WTC11 (cell line): ENCODE measurements around the gene WDFY4. TPM values are rescaled to one million over a fixed set of nuclear protein-coding genes. Genes with fewer than 3 reads are reported as not detected.

Experiments
- ATAC-seq: fragments of 200-7000 bp; cut with Tn5 transposase; 2 replicates; pipeline ENCODE4 v1.10.0; 2021; ENCODE audit warnings: mild to moderate bottlenecking, moderate library complexity
- CTCF ChIA-PET: fragments of 300-600 bp; sonication (Branson Sonifier 250); formaldehyde crosslinking; loops from one replicate; lab custom pipeline; 2021; ENCODE audit warnings: antibody characterized with exemption; lab: Charles Lee
- POLR2A ChIA-PET: fragments of 350-600 bp; sonication (Branson Sonifier 250); formaldehyde crosslinking; loops from one replicate; lab custom pipeline; 2021; ENCODE audit warnings: antibody characterized with exemption; lab: Charles Lee
- DNase-seq: peaks from one replicate; pipeline ENCODE4 v3.0.0; 2021; ENCODE audit warnings: low spot score
- H3K27ac Mint-ChIP-seq: 2 replicates; pipeline ENCODE4 v1.8.0; 2021; ENCODE audit warnings: mixed read lengths
- H3K27me3 Mint-ChIP-seq: 2 replicates; pipeline ENCODE4 v1.8.0; 2021; ENCODE audit warnings: low read depth, mild to moderate bottlenecking, moderate library complexity, mixed read lengths
- H3K36me3 Mint-ChIP-seq: 2 replicates; pipeline ENCODE4 v1.8.0; 2021; ENCODE audit warnings: mixed read lengths
- H3K4me1 Mint-ChIP-seq: 2 replicates; pipeline ENCODE4 v1.8.0; 2022; ENCODE audit warnings: mixed read lengths
- H3K4me3 Mint-ChIP-seq: 2 replicates; pipeline ENCODE4 v1.8.0; 2021; ENCODE audit warnings: mild to moderate bottlenecking, moderate library complexity, mixed read lengths
- H3K9me3 Mint-ChIP-seq: 2 replicates; pipeline ENCODE4 v1.8.0; 2021; ENCODE audit warnings: mixed read lengths
- CDX4 ChIP-seq: fragments of 250-450 bp; sonication (Bioruptor Pico); IDR thresholded peaks from 2 replicates; pipeline ENCODE4 v1.9.0; 2021; ENCODE audit warnings: moderate library complexity, mild to moderate bottlenecking, inconsistent platforms, borderline replicate concordance
- FOXP1 ChIP-seq: sonication (generic); formaldehyde crosslinking; IDR thresholded peaks from 2 replicates; pipeline ENCODE4 v1.8.0; 2022; ENCODE audit warnings: missing genetic modification reagents, mild to moderate bottlenecking, moderate library complexity, borderline replicate concordance
- GABPB1 ChIP-seq: sonication (generic); formaldehyde crosslinking; IDR thresholded peaks from 2 replicates; pipeline ENCODE4 v1.8.1; 2023; ENCODE audit warnings: mild to moderate bottlenecking, missing genetic modification reagents
- GTF2I ChIP-seq: fragments of 250-450 bp; sonication (Bioruptor Pico); conservative IDR thresholded peaks from 2 replicates; pipeline ENCODE4 v1.4.0; 2021; ENCODE audit warnings: mild to moderate bottlenecking
- JAZF1 ChIP-seq: fragments of 250-450 bp; sonication (Bioruptor Pico); IDR thresholded peaks from 2 replicates; pipeline ENCODE4 v1.9.0; 2021; ENCODE audit warnings: moderate library complexity, mild to moderate bottlenecking, inconsistent platforms
- MAX ChIP-seq: sonication (generic); formaldehyde crosslinking; IDR thresholded peaks from 2 replicates; pipeline ENCODE4 v1.8.0; 2022; ENCODE audit warnings: mild to moderate bottlenecking, missing genetic modification reagents
- NFATC4 ChIP-seq: fragments of 250-450 bp; sonication (Bioruptor Pico); IDR thresholded peaks from 2 replicates; pipeline ENCODE4 v1.9.0; 2021; ENCODE audit warnings: mild to moderate bottlenecking
- NFYB ChIP-seq: sonication (generic); formaldehyde crosslinking; conservative IDR thresholded peaks from 2 replicates; pipeline ENCODE4 v1.8.0; 2022; ENCODE audit warnings: low read depth, missing genetic modification reagents
- NR1H2 ChIP-seq: sonication (generic); formaldehyde crosslinking; IDR thresholded peaks from 2 replicates; pipeline ENCODE4 v1.9.0; 2021; ENCODE audit warnings: mild to moderate bottlenecking, moderate library complexity, missing genetic modification reagents
- SOX15 ChIP-seq: fragments of 250-450 bp; sonication (Bioruptor Pico); IDR thresholded peaks from 2 replicates; pipeline ENCODE4 v1.9.0; 2021; ENCODE audit warnings: mild to moderate bottlenecking
- TCF7 ChIP-seq: sonication (generic); formaldehyde crosslinking; IDR thresholded peaks from 2 replicates; pipeline ENCODE4 v1.8.0; 2022; ENCODE audit warnings: mild to moderate bottlenecking, low read depth, missing genetic modification reagents, moderate library complexity
- TEAD1 ChIP-seq: sonication (generic); formaldehyde crosslinking; IDR thresholded peaks from 2 replicates; pipeline ENCODE4 v1.8.0; 2022; ENCODE audit warnings: mild to moderate bottlenecking, missing genetic modification reagents
- ZNF219 ChIP-seq: sonication (generic); formaldehyde crosslinking; IDR thresholded peaks from 2 replicates; pipeline ENCODE4 v1.8.0; 2023; ENCODE audit warnings: missing genetic modification reagents, mild to moderate bottlenecking, borderline replicate concordance
- ZNF396 ChIP-seq: fragments of 250-450 bp; sonication (Bioruptor Pico); IDR thresholded peaks from 2 replicates; pipeline ENCODE4 v1.8.0; 2021; ENCODE audit warnings: mild to moderate bottlenecking, moderate library complexity, borderline replicate concordance
- ZNF416 ChIP-seq: fragments of 250-450 bp; sonication (Bioruptor Pico); IDR thresholded peaks from 2 replicates; pipeline ENCODE4 v1.9.0; 2021; ENCODE audit warnings: mild to moderate bottlenecking, inconsistent platforms
- ZNF423 ChIP-seq: fragments of 250-450 bp; sonication (Bioruptor Pico); IDR thresholded peaks from 2 replicates; pipeline ENCODE4 v2.1.2; 2022; ENCODE audit warnings: mild to moderate bottlenecking, moderate library complexity
- total RNA-seq: library from RNA; stranded (reverse); gene quantifications from 3 replicates; pipeline ENCODE4 v1.2.3, GENCODE V29; 2021
- TF ChIP-seq, protein P1 (sequence below): sonication (generic); formaldehyde crosslinking; IDR thresholded peaks from 2 replicates; pipeline ENCODE4 v1.8.0; 2022; ENCODE audit warnings: mild to moderate bottlenecking, missing genetic modification reagents
- TF ChIP-seq, protein P2 (sequence below): sonication (generic); formaldehyde crosslinking; IDR thresholded peaks from 2 replicates; pipeline ENCODE4 v1.8.1; 2023; ENCODE audit warnings: mild to moderate bottlenecking, moderate library complexity, missing genetic modification reagents
- TF ChIP-seq, protein P3 (sequence below): sonication (generic); formaldehyde crosslinking; IDR thresholded peaks from 2 replicates; pipeline ENCODE4 v1.8.0; 2022; ENCODE audit warnings: mild to moderate bottlenecking, missing genetic modification reagents
- TF ChIP-seq, protein P4 (sequence below): sonication (generic); formaldehyde crosslinking; IDR thresholded peaks from 2 replicates; pipeline ENCODE4 v1.8.1; 2023; ENCODE audit warnings: mild to moderate bottlenecking, missing genetic modification reagents, borderline replicate concordance
- TF ChIP-seq, protein P5 (sequence below): sonication (generic); formaldehyde crosslinking; IDR thresholded peaks from 2 replicates; pipeline ENCODE4 v1.8.1; 2022; ENCODE audit warnings: missing genetic modification reagents, borderline replicate concordance
- TF ChIP-seq, protein P6 (sequence below): sonication (generic); formaldehyde crosslinking; conservative IDR thresholded peaks from 2 replicates; pipeline ENCODE4 v1.8.1; 2022; ENCODE audit warnings: mild to moderate bottlenecking, missing genetic modification reagents

The WDFY4 gene
- total RNA-seq, 1 experiment from 2014 or later = 0.13 TPM

GRCh38 chr10:48938281-48938680 is 253.6 kb downstream of the WDFY4 start:
- H3K27me3 Mint-ChIP-seq = no peaks in the 10 kb centered on the region
- peaks cover 6% of the 10 kb centered on the region for H3K4me1 Mint-ChIP-seq
- CTCF ChIA-PET = interaction anchor here (1.2 kb wide), 1 partner anchor 280 kb away, joined by 5 read pairs; no protein-coding TSS in a partner anchor
- TF ChIP-seq NFYB (CRISPR knock-in tag) = no peak
- TF ChIP-seq, protein P1, sequence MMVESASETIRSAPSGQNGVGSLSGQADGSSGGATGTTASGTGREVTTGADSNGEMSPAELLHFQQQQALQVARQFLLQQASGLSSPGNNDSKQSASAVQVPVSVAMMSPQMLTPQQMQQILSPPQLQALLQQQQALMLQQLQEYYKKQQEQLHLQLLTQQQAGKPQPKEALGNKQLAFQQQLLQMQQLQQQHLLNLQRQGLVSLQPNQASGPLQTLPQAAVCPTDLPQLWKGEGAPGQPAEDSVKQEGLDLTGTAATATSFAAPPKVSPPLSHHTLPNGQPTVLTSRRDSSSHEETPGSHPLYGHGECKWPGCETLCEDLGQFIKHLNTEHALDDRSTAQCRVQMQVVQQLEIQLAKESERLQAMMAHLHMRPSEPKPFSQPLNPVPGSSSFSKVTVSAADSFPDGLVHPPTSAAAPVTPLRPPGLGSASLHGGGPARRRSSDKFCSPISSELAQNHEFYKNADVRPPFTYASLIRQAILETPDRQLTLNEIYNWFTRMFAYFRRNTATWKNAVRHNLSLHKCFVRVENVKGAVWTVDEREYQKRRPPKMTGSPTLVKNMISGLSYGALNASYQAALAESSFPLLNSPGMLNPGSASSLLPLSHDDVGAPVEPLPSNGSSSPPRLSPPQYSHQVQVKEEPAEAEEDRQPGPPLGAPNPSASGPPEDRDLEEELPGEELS = no peak
- no peak for TF ChIP-seq ZNF219 (CRISPR knock-in tag)
- TF ChIP-seq, protein P2, sequence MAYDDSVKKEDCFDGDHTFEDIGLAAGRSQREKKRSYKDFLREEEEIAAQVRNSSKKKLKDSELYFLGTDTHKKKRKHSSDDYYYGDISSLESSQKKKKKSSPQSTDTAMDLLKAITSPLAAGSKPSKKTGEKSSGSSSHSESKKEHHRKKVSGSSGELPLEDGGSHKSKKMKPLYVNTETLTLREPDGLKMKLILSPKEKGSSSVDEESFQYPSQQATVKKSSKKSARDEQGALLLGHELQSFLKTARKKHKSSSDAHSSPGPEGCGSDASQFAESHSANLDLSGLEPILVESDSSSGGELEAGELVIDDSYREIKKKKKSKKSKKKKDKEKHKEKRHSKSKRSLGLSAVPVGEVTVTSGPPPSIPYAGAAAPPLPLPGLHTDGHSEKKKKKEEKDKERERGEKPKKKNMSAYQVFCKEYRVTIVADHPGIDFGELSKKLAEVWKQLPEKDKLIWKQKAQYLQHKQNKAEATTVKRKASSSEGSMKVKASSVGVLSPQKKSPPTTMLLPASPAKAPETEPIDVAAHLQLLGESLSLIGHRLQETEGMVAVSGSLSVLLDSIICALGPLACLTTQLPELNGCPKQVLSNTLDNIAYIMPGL (CRISPR knock-in tag) = no peak
- no peak for TF ChIP-seq JAZF1 (CRISPR knock-in tag)
- TF ChIP-seq ZNF396 (CRISPR knock-in tag) = no peak
- TF ChIP-seq ZNF423 (CRISPR knock-in tag) = no peak
- TF ChIP-seq MAX (CRISPR knock-in tag) = no peak
- no peak for TF ChIP-seq NR1H2
- TF ChIP-seq TEAD1 (CRISPR knock-in tag) = no peak
- no peak for TF ChIP-seq FOXP1
- TF ChIP-seq, protein P3, sequence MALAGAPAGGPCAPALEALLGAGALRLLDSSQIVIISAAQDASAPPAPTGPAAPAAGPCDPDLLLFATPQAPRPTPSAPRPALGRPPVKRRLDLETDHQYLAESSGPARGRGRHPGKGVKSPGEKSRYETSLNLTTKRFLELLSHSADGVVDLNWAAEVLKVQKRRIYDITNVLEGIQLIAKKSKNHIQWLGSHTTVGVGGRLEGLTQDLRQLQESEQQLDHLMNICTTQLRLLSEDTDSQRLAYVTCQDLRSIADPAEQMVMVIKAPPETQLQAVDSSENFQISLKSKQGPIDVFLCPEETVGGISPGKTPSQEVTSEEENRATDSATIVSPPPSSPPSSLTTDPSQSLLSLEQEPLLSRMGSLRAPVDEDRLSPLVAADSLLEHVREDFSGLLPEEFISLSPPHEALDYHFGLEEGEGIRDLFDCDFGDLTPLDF (CRISPR knock-in tag) = no peak
- no peak for TF ChIP-seq GABPB1 (CRISPR knock-in tag)
- ATAC-seq (no peak), DNase-seq (no peak)
- H3K4me3 Mint-ChIP-seq = no peak overlapping the region
- POLR2A ChIA-PET = no interaction called here
- no peaks in the 10 kb centered on the region for H3K36me3 Mint-ChIP-seq
- H3K27ac Mint-ChIP-seq = no peak overlapping the region
- no peaks in the 10 kb centered on the region for H3K9me3 Mint-ChIP-seq

- Mint-ChIP-seq H3K4me3 (no peak overlapping the region), H3K27ac (no peak overlapping the region), H3K36me3 (no peaks in the 10 kb centered on the region), H3K9me3 (no peaks in the 10 kb centered on the region), H3K27me3 (no peaks in the 10 kb centered on the region), H3K4me1 (peaks cover 6% of the 10 kb centered on the region)
- ChIA-PET CTCF (interaction anchor here (1.2 kb wide), 1 partner anchor 281 kb away, joined by 5 read pairs; no protein-coding TSS in a partner anchor), POLR2A (no interaction called here)
- no peak for DNase-seq
- ATAC-seq = no peak
- no peak for TF ChIP-seq ZNF416 (CRISPR knock-in tag)
- TF ChIP-seq, protein P4, sequence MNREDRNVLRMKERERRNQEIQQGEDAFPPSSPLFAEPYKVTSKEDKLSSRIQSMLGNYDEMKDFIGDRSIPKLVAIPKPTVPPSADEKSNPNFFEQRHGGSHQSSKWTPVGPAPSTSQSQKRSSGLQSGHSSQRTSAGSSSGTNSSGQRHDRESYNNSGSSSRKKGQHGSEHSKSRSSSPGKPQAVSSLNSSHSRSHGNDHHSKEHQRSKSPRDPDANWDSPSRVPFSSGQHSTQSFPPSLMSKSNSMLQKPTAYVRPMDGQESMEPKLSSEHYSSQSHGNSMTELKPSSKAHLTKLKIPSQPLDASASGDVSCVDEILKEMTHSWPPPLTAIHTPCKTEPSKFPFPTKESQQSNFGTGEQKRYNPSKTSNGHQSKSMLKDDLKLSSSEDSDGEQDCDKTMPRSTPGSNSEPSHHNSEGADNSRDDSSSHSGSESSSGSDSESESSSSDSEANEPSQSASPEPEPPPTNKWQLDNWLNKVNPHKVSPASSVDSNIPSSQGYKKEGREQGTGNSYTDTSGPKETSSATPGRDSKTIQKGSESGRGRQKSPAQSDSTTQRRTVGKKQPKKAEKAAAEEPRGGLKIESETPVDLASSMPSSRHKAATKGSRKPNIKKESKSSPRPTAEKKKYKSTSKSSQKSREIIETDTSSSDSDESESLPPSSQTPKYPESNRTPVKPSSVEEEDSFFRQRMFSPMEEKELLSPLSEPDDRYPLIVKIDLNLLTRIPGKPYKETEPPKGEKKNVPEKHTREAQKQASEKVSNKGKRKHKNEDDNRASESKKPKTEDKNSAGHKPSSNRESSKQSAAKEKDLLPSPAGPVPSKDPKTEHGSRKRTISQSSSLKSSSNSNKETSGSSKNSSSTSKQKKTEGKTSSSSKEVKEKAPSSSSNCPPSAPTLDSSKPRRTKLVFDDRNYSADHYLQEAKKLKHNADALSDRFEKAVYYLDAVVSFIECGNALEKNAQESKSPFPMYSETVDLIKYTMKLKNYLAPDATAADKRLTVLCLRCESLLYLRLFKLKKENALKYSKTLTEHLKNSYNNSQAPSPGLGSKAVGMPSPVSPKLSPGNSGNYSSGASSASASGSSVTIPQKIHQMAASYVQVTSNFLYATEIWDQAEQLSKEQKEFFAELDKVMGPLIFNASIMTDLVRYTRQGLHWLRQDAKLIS (CRISPR knock-in tag) = no peak
- TF ChIP-seq GTF2I (CRISPR knock-in tag) = no peak
- no peak for TF ChIP-seq GABPB1 (CRISPR knock-in tag)
- no peak for TF ChIP-seq TCF7 (CRISPR knock-in tag)
- TF ChIP-seq, protein P5, sequence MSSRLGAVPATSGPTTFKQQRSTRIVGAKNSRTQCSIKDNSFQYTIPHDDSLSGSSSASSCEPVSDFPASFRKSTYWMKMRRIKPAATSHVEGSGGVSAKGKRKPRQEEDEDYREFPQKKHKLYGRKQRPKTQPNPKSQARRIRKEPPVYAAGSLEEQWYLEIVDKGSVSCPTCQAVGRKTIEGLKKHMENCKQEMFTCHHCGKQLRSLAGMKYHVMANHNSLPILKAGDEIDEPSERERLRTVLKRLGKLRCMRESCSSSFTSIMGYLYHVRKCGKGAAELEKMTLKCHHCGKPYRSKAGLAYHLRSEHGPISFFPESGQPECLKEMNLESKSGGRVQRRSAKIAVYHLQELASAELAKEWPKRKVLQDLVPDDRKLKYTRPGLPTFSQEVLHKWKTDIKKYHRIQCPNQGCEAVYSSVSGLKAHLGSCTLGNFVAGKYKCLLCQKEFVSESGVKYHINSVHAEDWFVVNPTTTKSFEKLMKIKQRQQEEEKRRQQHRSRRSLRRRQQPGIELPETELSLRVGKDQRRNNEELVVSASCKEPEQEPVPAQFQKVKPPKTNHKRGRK (CRISPR knock-in tag) = no peak
- TF ChIP-seq, protein P6, sequence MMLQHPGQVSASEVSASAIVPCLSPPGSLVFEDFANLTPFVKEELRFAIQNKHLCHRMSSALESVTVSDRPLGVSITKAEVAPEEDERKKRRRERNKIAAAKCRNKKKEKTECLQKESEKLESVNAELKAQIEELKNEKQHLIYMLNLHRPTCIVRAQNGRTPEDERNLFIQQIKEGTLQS (CRISPR knock-in tag) = no peak
- TF ChIP-seq NFATC4 (CRISPR knock-in tag) = no peak
- no peak for TF ChIP-seq SOX15 (CRISPR knock-in tag)
- TF ChIP-seq TEAD1 (CRISPR knock-in tag) = no peak
- no peak for TF ChIP-seq CDX4
These were observed 254.4 kb downstream of the WDFY4 start for GRCh38 chr10:48938990-48939536.
